ENCODE measurements around the gene HPS1. TPM values are rescaled to one million over a fixed set of nuclear protein-coding genes. Genes with fewer than 3 reads are reported as not detected.

HPS1 gene
- total RNA-seq, 1 donor from 2014 or later, result 64.0 TPM

GRCh38 chr10:98478430-98479222 lies 31.9 kb upstream of the HPS1 start:
- no peak for DNase-seq (ENCODE audit: low read depth)

DNA sequence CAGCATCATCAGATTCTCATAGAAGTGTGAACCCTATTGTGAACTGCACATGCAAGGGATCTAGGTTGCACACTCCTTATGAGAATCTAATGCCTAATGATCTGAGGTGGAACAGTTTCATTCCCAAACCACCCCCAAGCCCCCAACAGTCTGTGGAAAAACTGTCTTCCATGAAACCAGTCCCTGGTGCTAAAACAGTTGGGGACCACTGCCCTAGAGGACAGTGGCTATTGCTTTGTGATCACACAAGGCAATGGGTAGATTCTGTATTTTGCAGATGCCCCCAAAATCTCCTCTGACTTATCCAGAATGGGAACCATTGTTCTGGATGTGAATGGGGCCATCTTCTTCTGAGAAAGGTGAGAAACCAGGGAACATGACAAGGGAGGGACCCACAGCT lies 31.1 kb upstream of the HPS1 start:
- TF ChIP-seq, protein P1, sequence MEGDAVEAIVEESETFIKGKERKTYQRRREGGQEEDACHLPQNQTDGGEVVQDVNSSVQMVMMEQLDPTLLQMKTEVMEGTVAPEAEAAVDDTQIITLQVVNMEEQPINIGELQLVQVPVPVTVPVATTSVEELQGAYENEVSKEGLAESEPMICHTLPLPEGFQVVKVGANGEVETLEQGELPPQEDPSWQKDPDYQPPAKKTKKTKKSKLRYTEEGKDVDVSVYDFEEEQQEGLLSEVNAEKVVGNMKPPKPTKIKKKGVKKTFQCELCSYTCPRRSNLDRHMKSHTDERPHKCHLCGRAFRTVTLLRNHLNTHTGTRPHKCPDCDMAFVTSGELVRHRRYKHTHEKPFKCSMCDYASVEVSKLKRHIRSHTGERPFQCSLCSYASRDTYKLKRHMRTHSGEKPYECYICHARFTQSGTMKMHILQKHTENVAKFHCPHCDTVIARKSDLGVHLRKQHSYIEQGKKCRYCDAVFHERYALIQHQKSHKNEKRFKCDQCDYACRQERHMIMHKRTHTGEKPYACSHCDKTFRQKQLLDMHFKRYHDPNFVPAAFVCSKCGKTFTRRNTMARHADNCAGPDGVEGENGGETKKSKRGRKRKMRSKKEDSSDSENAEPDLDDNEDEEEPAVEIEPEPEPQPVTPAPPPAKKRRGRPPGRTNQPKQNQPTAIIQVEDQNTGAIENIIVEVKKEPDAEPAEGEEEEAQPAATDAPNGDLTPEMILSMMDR (IDR thresholded peaks at IDR 0.05; ENCODE audit: insufficient read depth, low read length, poor library complexity, severe bottlenecking), result no peak
- H3K36me3 ChIP-seq (ENCODE audit: control insufficient read depth, insufficient read depth, low read length), result no peaks in the 10 kb centered on the region
- no peak overlapping the region for H3K4me3 ChIP-seq (ENCODE audit: low read depth, low read length)
- H3K27me3 ChIP-seq (ENCODE audit: control insufficient read depth, insufficient read depth, low read length), result no peaks in the 10 kb centered on the region
- no peak for DNase-seq (ENCODE audit: low read depth)

More at GRCh38 chr10:98478430-98479222, 31.9 kb upstream of the HPS1 start:
- TF ChIP-seq, protein P1 (IDR thresholded peaks at IDR 0.05; ENCODE audit: insufficient read depth, low read length, poor library complexity, severe bottlenecking), result no peak
- no peaks in the 10 kb centered on the region for H3K27me3 ChIP-seq (ENCODE audit: control insufficient read depth, insufficient read depth, low read length)
- no peaks in the 10 kb centered on the region for H3K36me3 ChIP-seq (ENCODE audit: control insufficient read depth, insufficient read depth, low read length)
- H3K4me3 ChIP-seq (ENCODE audit: low read depth, low read length), result no peak overlapping the region

- Histone ChIP-seq H3K4me3 (ENCODE audit: low read depth, low read length) (no peak overlapping the region), H3K27me3 (ENCODE audit: control insufficient read depth, insufficient read depth, low read length) (no peaks in the 10 kb centered on the region), H3K36me3 (ENCODE audit: control insufficient read depth, insufficient read depth, low read length) (no peaks in the 10 kb centered on the region)
- TF ChIP-seq, protein P1 (IDR thresholded peaks at IDR 0.05; ENCODE audit: insufficient read depth, low read length, poor library complexity, severe bottlenecking), result no peak
- DNase-seq (ENCODE audit: low read depth), result no peak
Observed at GRCh38 chr10:98474628-98475027, 27.9 kb upstream of the HPS1 start.

GRCh38 chr10:98472196-98472595 lies 25.5 kb upstream of the HPS1 start:
- TF ChIP-seq, protein P1 (IDR thresholded peaks at IDR 0.05; ENCODE audit: insufficient read depth, low read length, poor library complexity, severe bottlenecking), result no peak
- H3K27me3 ChIP-seq (ENCODE audit: control insufficient read depth, insufficient read depth, low read length), result no peaks in the 10 kb centered on the region
- no peaks in the 10 kb centered on the region for H3K36me3 ChIP-seq (ENCODE audit: control insufficient read depth, insufficient read depth, low read length)
- no peak overlapping the region for H3K4me3 ChIP-seq (ENCODE audit: low read depth, low read length)
- DNase-seq (ENCODE audit: low read depth), result no peak

DNA sequence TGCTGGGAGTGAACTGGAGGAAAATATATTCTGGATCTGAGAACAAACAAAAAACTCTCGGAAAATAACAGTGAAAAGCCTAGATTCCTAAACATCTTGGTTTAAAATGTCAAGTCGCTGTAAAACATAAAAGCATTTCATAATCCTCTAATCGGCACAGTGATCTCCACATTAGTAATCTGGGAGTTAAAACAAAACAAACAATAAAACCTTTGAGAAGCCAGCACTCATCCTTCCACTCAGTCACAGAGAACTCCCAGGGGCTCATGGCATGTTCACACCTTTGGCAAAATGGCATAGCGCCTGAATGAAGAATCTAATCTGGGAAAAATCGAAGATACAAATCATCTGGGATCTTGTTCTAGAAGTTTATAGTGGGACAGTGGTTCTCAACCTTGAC lies 24.1 kb upstream of the HPS1 start:
- H3K36me3 ChIP-seq (ENCODE audit: control insufficient read depth, insufficient read depth, low read length), result no peaks in the 10 kb centered on the region
- TF ChIP-seq, protein P1 (IDR thresholded peaks at IDR 0.05; ENCODE audit: insufficient read depth, low read length, poor library complexity, severe bottlenecking), result no peak
- DNase-seq (ENCODE audit: low read depth), result no peak
- no peak overlapping the region for H3K4me3 ChIP-seq (ENCODE audit: low read depth, low read length)
- no peaks in the 10 kb centered on the region for H3K27me3 ChIP-seq (ENCODE audit: control insufficient read depth, insufficient read depth, low read length)
